Measurements from ENCODE around the gene CRY2.

GRCh38 chr11:45827123-45827522, 20.2 kb upstream of the CRY2 start:
- TF ChIP-seq CTCF (conservative IDR thresholded peaks at IDR 0.05 in 1 of 2, IDR thresholded peaks at IDR 0.05 in 1 of 2; ENCODE audit: low read depth in 1 of 2, low read length in 2 of 2): no peak
- TF ChIP-seq EZH2 (IDR thresholded peaks at IDR 0.05; ENCODE audit: low read length, missing control alignments): no peak

All from fibroblast of lung (primary cell).